GM12891 (cell line): ENCODE measurements around the gene ZFP64.

Experiments
- POLR2A ChIP-seq: IDR thresholded peaks from 2 replicates; pipeline ENCODE4 v1.6.1; 2011; ENCODE audit warnings: low read depth, low read length, control low read depth
- POU2F2 ChIP-seq: IDR thresholded peaks from 2 replicates; pipeline ENCODE4 v1.6.1; 2011; ENCODE audit warnings: low read depth, mild to moderate bottlenecking, control low read depth, low read length, moderate library complexity

DNA sequence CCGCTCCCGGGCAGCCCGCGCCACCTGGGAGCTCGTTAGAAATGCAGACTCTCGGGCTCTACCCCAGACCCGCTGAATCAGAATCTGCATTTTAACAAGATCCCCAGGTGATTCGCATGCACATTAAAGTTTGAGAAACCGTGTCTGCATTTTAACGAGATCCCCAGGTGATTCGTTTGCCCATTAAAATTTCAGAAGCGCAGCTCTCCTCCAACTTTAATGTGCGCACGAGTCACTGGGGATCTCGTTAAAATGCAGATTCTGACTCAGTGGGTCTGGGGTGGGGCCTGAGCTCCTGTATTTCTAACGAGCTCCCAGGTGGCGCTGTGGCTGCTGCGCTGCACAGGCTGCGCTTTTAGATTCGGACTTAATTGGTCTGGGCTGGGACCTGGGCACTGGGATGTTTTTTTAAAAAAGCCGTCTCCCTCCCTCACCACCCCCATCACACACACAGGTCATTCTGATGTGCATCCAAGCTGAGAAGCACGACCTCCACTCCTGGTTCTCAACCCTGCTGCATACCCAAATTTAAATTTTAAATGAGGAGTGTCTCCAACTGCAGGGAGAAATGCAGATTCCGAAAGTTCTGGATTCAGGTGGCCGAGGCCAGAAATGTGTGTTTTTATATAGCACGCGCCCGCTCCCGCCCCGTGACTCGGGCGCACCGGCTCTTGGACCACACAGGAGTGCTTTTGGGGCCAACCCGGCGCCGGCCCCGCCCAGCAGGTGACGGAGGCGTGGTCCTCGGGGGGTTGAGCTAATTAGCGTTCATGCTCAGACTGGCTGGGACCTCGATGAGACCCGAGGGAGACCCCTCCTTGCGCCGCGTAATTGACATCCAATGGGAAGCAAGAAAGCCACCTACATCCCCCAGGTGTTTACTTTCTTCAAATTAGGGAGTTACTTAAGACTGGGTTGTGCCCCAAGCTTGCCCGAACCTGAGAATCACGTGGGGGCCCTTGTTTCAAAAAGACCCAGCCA is 85.8 kb downstream of the ZFP64 start:
- TF ChIP-seq POLR2A: no peak
- TF ChIP-seq POU2F2: no peak
